Fibroblast of lung (primary cell): ENCODE data around the gene GSTT2. TPM values are rescaled to one million over a fixed set of nuclear protein-coding genes. Genes with fewer than 3 reads are reported as not detected.
"Not testable (repeated sequence)": the region's sequence is repeated elsewhere in the genome, so short reads cannot be mapped to it uniquely, and the experiment has no call there.

ENCODE experiments used
- DNase-seq, 2 donors: peaks; one replicate each; pipeline versions ENCODE4 v3.0.0 to v3.0.0-alpha.2; 2010; ENCODE audit warnings: low read depth in 2 of 2
- H2AFZ ChIP-seq: 2 replicates; pipeline ENCODE4 v1.5.1; 2012; ENCODE audit warnings: low read length, control low read depth, inconsistent platforms
- H3K27ac ChIP-seq: 2 replicates; pipeline ENCODE4 v1.5.1; 2011; ENCODE audit warnings: low read length, control low read depth; ENCODE audit not compliant: insufficient read depth
- H3K27me3 ChIP-seq: 2 replicates; pipeline ENCODE4 v1.5.1; 2011; ENCODE audit warnings: mild to moderate bottlenecking, low read length; ENCODE audit not compliant: control insufficient read depth, insufficient read depth
- H3K36me3 ChIP-seq: 2 replicates; pipeline ENCODE4 v1.5.1; 2011; ENCODE audit warnings: low read length; ENCODE audit not compliant: control insufficient read depth, insufficient read depth
- H3K4me1 ChIP-seq: 2 replicates; pipeline ENCODE4 v1.5.1; 2011; ENCODE audit warnings: low read length; ENCODE audit not compliant: control insufficient read depth, insufficient read depth; ENCODE audit errors: extremely low read depth
- H3K4me2 ChIP-seq: 2 replicates; pipeline ENCODE4 v1.5.1; 2011; ENCODE audit warnings: low read length, control low read depth; ENCODE audit not compliant: insufficient read depth; ENCODE audit errors: extremely low read depth
- H3K4me3 ChIP-seq, 4 experiments: fragments of 200-600 bp in 1 of 4; sonication (generic) in 1 of 4; replicated peaks in 1 of 4; 2 replicates each; pipeline ENCODE4 v1.5.1; 2011 to 2016; ENCODE audit warnings: low read length in 4 of 4, low read depth in 3 of 4, mild to moderate bottlenecking in 3 of 4, control low read depth in 2 of 4, inconsistent platforms in 1 of 4, mixed read lengths in 1 of 4; ENCODE audit not compliant: insufficient read depth in 1 of 4; ENCODE audit errors: control extremely low read depth in 1 of 4
- H3K79me2 ChIP-seq: 2 replicates; pipeline ENCODE4 v1.5.1; 2012; ENCODE audit warnings: mild to moderate bottlenecking, low read length, inconsistent platforms; ENCODE audit not compliant: control insufficient read depth, insufficient read depth
- H3K9ac ChIP-seq: 2 replicates; pipeline ENCODE4 v1.5.1; 2011; ENCODE audit warnings: mild to moderate bottlenecking, low read length, control low read depth; ENCODE audit not compliant: insufficient read depth
- H3K9me3 ChIP-seq: 2 replicates; pipeline ENCODE4 v1.5.1; 2012; ENCODE audit warnings: low read depth, low read length; ENCODE audit not compliant: control insufficient read depth, insufficient read depth
- H4K20me1 ChIP-seq: 2 replicates; pipeline ENCODE4 v1.5.1; 2011; ENCODE audit warnings: low read length; ENCODE audit not compliant: control insufficient read depth, insufficient read depth; ENCODE audit errors: extremely low read depth
- CTCF ChIP-seq, 2 donors: IDR thresholded peaks in 1 of 2; conservative IDR thresholded peaks in 1 of 2; 1 replicate in 1 of 2; 2 replicates in 1 of 2; pipeline ENCODE4 v1.5.1; 2011 to 2012; ENCODE audit warnings: low read length in 2 of 2, control low read depth in 1 of 2, inconsistent platforms in 1 of 2, low read depth in 1 of 2, mild to moderate bottlenecking in 1 of 2
- EZH2 ChIP-seq: IDR thresholded peaks from 2 replicates; pipeline ENCODE4 v1.5.1; 2012; ENCODE audit warnings: low read length, control low read depth, mild to moderate bottlenecking; ENCODE audit errors: missing control alignments
- polyA plus RNA-seq, 2 donors: library from polyadenylated mRNA; depleted of rRNA in 1 of 2; stranded (reverse) in 1 of 2; unstranded in 1 of 2; fragments of >200 nt; gene quantifications; 2 replicates each; pipeline ENCODE4 v1.2.1, GENCODE V29; 2011 to 2012; ENCODE audit warnings: missing spikeins in 1 of 2
- total RNA-seq: library from RNA; depleted of rRNA; stranded (reverse); fragments of >200 nt; gene quantifications from 2 replicates; pipeline ENCODE4 v1.2.1, GENCODE V29; 2014

Gene GSTT2
- total and polyA plus RNA-seq, 2 donors (not counting 1 experiment from before 2014, with no cell fraction given), result 0.33 to 2.4 TPM

- Histone ChIP-seq H2AFZ (no peak overlapping the region), H3K36me3 (peaks cover 9% of the 10 kb centered on the region), H3K4me1 (no peaks in the 10 kb centered on the region), H3K9ac (no peak overlapping the region), H3K4me3 (no peak overlapping the region), H3K4me2 (no peak overlapping the region), H3K9me3 (no peaks in the 10 kb centered on the region), H3K27me3 (no peaks in the 10 kb centered on the region), H4K20me1 (no peaks in the 10 kb centered on the region), H3K79me2 (peaks cover 12% of the 10 kb centered on the region), H3K27ac (no peak overlapping the region)
- no peak for TF ChIP-seq CTCF (conservative IDR thresholded peaks at IDR 0.05 in 1 of 2, IDR thresholded peaks at IDR 0.05 in 1 of 2; ENCODE audit: low read depth in 1 of 2, low read length in 2 of 2)
- TF ChIP-seq EZH2, result no peak
- DNase-seq, result no peak
Observed at GRCh38 chr22:23969071-23969470, 10.9 kb upstream of the GSTT2 start.

- TF ChIP-seq CTCF (conservative IDR thresholded peaks at IDR 0.05 in 1 of 2, IDR thresholded peaks at IDR 0.05 in 1 of 2; ENCODE audit: low read depth in 1 of 2, low read length in 2 of 2) (no peak), EZH2 (no peak)
- H3K4me1 ChIP-seq, result no peaks in the 10 kb centered on the region
- H4K20me1 ChIP-seq, result no peaks in the 10 kb centered on the region
- H3K4me3 ChIP-seq, result no peak overlapping the region
- no peak overlapping the region for H3K9ac ChIP-seq
- H3K36me3 ChIP-seq, result peaks cover 9% of the 10 kb centered on the region
- H3K4me2 ChIP-seq, result no peak overlapping the region
- H3K9me3 ChIP-seq, result no peaks in the 10 kb centered on the region
- no peak overlapping the region for H2AFZ ChIP-seq
- no peak overlapping the region for H3K27ac ChIP-seq
- peaks cover 12% of the 10 kb centered on the region for H3K79me2 ChIP-seq
- H3K27me3 ChIP-seq, result no peaks in the 10 kb centered on the region
- DNase-seq, result no peak
Observed at GRCh38 chr22:23970201-23970641, 9.7 kb upstream of the GSTT2 start.

- Histone ChIP-seq H3K4me3 (no peak overlapping the region), H2AFZ (no peak overlapping the region), H3K9me3 (no peaks in the 10 kb centered on the region), H3K4me1 (no peaks in the 10 kb centered on the region), H3K4me2 (no peak overlapping the region), H3K36me3 (peaks cover 9% of the 10 kb centered on the region), H3K27me3 (no peaks in the 10 kb centered on the region), H3K27ac (no peak overlapping the region), H3K9ac (no peak overlapping the region), H4K20me1 (no peaks in the 10 kb centered on the region), H3K79me2 (peaks cover 12% of the 10 kb centered on the region)
- TF ChIP-seq EZH2 (no peak), CTCF (conservative IDR thresholded peaks at IDR 0.05 in 1 of 2, IDR thresholded peaks at IDR 0.05 in 1 of 2; ENCODE audit: low read depth in 1 of 2, low read length in 2 of 2) (no peak)
- no peak for DNase-seq
Observed at GRCh38 chr22:23970816-23971486, 9.0 kb upstream of the GSTT2 start.

- not testable (repeated sequence) for H3K4me3 ChIP-seq, H3K4me2 ChIP-seq, H3K27ac ChIP-seq, H3K27me3 ChIP-seq, H3K9me3 ChIP-seq, H3K36me3 ChIP-seq, H4K20me1 ChIP-seq, H3K9ac ChIP-seq, H3K4me1 ChIP-seq, DNase-seq, H2AFZ ChIP-seq
- peaks cover 12% of the 10 kb centered on the region for H3K79me2 ChIP-seq
Observed at GRCh38 chr22:23971927-23972326, 8.0 kb upstream of the GSTT2 start.

GRCh38 chr22:23974345-23974744, 5.6 kb upstream of the GSTT2 start, which contains the start of gene DDT:
Gene DDT, minus strand, starts transcription at chr22:23974441. Its CDS starts 27 bp downstream, at chr22:23974414.
- H3K27ac ChIP-seq, DNase-seq, H3K4me1 ChIP-seq, H3K79me2 ChIP-seq, H3K36me3 ChIP-seq, H3K27me3 ChIP-seq, H2AFZ ChIP-seq, H3K4me3 ChIP-seq, H3K9me3 ChIP-seq, H4K20me1 ChIP-seq, H3K4me2 ChIP-seq, H3K9ac ChIP-seq: not testable (repeated sequence)
